Stimulated activated CD4-positive, alpha-beta T cell treated with anti-CD3 and anti-CD28 coated beads, Interleukin-15, amount 100 ng/mL, for 1 hour (primary cell): ENCODE data around the gene PIP5KL1.

Source experiments
- DNase-seq, 2 donors: peaks; one replicate each; pipeline ENCODE4 v3.0.0-alpha.2; 2020; ENCODE audit warnings: low read depth in 1 of 2, low spot score in 1 of 2

PIP5KL1 gene

DNA sequence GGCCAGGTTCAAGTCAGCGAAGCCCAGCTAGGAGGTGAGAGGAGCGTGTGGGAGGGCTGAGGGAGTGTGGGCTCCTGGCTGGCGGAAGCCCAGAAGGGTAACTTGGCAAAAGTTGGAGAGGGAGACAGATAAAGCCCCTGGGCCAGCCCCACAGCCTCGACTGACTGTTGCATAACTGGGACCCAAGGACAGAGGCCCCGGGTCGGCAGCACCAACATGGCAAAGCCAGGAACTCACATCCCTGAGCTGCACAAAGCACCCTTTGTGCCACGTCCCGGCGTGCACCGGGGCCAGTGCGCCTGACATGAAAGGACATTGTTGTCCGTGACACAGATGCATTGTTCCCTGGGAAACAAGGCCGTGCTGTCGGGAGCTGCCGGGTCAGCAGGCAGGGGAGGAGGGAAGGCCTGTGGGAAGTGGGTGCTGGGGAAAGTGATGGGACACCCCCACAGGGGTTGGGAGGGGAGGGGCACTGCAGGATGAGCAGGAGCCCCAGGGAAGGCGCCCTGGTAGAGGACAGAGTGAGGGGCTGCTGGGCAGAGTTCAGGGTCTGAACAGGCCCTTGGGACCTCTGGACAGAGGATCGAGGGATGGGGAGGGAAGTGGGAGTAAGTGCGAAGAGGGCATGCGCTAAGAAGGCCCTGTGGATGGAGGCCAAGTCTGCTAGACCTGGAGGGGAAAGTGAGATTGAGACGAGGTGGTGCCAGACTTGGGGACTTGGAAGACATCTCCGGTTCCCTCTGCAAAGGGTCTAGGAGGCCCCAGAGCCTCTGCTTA lies 20.1 kb upstream of the PIP5KL1 start:
- no peak for DNase-seq

DNA sequence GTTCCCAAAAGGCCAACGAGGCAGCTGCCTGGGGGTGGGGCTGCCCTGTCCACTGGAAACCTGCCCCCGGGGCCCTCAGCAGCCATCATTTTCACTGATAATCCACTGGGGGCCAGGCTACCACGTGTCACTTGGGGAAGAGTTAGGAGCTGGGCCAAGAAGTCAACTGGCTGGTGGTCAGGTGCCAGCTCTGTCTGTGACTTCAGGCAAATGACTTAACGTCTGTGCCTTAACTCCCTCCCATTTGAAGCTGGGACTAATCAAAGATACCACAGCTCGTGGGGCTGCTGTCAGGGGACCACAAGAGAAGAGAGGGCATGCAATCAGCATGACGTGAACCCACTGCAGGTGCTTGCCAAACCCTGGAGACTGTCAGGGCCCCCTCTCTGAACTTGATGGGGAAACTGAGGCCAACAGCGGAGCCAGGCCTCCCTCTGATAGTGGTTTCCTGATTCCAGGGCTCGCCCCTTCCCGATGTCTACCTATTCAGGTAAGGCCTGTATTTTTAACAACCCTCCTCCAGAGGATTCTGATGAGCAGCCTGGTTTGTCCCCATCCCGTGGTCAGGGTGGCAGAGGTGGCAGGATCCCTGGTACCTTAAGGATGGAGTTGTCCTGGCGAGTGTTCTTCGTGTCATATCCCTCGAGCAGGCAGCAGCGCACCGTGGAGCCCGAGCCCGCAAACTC lies 19.4 kb upstream of the PIP5KL1 start:
- DNase-seq = no peak

DNA sequence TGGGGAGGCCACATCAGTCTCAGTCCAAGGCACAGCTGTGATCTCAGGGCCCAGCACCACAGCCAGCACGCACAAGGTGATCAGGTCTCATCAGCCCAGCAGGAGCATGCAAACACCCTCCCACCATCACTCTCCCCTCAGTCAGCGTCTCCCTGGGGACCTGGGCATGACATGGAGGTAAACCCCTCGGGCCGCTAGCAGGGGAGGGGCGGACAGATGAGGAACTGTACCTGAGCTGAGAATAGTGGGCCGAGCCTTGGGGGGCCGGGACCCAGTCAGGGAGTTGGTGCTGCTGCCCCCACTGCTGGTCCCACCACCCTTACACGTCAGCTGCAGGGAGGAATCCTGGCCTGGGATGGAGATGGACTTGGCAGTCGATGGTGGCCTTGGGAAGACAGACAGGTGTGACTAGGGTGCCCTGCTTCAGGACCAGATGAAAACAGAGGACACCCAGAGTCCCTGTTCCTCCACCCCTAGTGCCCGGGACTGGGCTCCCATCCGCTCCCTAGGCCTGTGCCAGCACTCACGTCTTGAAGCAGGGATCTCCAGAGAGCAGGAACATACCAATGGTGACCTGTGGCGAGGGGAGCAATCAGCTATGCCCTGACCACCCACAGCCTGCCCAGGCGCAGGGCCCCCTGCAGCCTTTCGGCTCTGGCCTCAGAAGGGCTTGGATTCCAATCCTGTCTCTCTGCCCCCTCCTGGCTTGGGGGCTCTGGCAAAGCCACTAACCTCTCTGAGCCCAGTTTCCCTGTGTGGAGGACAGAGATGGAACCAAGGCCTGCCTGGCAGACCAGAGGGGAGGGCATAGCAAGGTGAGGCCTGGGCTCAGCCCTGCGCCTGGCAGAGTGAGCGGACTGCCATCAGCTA lies 17.5 kb upstream of the PIP5KL1 start:
- DNase-seq = no peak

DNA sequence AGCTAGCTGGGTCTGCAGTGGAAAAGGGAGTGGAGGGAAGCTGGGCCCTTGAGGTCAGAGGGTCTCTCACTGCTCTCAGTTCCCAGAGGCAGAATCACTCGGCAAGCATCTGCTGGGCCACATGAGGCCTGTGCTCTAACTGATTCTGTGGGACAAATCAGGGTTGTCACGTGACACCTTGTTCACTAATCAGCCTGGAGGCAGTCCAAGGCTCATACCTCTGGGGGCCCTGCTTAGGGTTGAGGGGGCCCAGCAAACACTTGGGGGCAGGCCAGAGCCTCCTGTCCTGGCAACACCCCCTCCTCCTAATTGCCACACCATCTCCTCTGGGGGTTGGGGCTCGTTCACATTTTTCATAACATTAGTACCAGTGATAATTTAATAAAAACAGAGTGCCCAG lies 16.2 kb upstream of the PIP5KL1 start:
- no peak for DNase-seq

DNA sequence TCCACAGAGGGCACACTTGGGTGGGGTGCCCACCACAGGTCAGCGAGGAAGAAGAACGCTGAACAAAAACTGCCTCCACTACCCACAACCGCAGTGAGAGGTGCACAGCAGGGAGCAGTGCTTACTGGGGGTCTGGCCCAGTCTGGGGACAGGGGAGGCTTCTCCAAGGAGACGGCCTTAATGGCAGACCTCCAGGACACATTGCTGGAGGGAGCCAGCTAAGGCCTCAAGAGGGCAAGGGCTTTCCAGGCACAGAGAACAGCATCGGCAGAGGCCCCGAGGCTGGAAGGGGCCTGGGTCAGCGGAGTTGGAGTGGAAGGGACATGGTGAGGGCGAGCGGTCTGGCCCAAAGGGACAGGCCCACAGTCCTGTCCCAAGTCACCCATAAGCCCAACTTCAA lies 15.4 kb upstream of the PIP5KL1 start:
- DNase-seq = no peak

DNA sequence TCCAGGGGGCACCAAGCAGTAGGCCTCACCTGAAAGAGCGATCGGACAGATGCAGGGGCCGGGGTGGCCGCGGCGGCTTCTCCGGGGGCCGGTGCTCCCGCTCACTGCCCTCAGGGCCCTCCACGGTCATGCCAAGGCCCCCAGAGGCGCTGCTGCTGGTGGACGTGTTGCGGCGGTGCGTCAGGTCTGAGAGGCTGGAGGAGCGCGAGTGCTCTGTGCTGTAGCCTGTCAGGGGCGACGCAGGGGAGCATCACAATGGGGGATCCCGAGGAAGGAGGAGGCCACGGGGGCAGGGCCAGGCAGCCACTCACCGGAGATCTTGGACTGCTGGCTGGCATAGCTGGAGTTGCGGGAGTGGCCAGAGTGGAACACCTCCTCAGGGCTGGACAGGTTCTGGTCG lies 14.8 kb upstream of the PIP5KL1 start:
- no peak for DNase-seq

DNA sequence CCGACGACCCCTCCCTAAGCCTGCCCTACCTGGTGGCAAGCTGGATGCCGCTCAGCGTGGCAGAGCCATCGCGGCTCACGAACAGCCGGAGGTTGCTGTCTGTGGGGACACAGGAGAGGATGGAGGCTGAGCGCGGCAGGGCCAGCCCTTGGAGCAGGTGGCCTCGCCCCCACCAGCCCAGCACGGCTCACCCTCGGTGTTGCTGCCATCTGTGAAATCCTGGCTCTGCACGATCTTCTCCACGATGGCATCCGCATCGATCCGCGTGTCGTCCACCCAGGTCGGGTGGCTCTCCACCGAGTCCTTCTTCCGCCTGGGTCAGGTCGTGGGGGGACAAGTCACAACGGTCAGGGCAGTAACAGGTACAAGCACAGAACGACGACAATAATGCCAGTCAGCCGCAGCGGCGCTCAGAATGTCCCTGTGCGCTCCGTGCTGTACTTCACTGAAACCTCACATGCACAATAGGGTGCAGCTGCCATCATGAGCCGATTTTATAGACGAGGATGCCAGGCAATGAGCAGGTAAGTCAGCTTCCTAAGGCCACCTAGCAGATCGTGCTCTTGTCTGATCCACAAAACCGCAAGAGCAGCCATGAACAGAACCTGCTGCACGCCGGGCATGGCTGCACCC lies 14.1 kb upstream of the PIP5KL1 start:
- no peak for DNase-seq

DNA sequence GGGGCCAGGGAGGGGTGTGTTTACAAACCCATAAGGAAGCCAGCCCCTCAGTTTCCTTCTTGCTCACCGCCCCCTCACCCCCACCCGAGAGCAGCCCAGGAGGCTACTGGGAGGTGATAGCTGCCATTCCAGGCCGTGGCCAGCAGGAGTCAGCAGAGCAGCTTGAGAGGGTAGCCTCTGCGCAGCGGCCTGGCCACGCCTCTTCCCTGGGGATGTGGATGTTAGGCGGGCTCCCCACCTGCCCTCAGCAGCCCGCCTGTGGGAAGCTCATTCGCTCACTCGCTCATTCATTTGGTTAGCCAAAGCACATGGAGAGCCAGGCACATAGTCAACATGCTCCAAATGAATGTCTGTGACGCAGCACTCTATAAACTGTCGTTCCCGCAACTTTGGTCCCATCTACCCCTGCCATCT lies 13.2 kb upstream of the PIP5KL1 start:
- DNase-seq = peak; percentile 46 to 70

DNA sequence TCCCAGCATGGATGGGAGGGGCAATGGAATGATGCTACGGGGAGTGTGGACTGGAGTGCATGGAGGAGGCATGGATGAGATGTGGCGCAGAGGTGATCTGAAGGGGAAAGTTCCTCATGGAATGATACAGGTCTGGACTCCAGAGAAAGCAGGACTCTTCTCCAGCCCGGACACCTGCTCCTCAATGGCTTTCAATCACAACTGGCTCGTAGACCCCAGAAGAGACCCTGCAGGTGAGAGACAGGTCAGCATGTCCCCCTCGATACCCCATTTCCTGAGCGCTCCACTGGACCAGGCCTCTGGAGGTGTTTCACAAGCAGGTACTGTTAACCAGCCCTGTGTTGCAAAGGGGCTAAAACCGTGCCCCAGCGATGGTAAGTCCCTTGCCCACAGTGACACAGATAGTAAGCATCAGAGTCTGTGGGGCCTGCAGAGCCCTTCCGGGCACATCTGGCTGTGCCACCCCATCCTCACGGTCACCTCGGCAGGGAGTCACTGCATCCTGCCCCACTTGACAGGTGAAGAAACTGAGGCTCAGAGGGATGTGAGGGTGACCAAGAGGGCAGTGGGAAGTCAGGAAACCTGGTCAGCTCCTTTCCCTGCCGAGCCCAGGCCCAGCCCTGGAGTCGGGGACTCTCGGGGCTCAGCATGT lies 12.6 kb upstream of the PIP5KL1 start:
- no peak for DNase-seq

DNA sequence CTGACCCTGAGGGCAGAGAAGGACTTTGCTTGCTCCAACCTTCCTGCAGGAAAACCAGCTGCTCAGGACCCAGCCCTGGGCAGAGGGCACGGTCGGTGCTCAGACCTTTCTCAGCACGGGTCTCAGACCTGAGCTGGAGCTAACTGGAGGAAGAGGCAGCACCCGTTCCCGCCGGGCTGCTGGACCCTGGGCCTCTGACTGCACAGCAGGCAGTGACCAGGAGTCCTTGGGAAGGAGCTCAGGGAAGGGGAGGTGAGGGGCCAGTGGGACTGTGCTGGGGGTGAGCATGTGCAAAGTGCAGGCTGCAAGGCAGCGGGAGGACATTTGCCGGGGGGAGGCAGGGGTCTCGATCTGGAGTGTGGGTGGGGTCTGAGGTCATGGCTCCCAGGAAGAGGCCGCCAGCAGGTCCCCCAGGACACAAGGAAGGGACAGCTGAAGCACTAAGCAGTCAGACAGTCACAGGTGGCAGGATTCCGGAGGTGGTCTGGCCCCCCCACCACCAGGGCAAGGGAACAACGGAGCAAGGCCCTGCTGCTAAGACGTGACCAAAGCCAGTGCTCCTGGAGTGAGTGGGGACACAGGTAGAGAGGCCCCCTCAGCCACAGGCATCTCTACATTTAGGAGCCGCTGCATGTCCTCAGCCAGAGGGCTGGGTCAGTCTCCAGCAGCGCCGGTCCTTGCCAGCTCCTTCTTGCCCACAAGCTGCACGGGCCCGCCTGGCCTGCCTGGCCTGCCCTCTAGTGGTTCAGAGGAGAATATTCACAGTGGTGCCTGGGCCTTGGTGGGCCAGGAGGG lies 11.8 kb upstream of the PIP5KL1 start:
- DNase-seq = no peak

DNA sequence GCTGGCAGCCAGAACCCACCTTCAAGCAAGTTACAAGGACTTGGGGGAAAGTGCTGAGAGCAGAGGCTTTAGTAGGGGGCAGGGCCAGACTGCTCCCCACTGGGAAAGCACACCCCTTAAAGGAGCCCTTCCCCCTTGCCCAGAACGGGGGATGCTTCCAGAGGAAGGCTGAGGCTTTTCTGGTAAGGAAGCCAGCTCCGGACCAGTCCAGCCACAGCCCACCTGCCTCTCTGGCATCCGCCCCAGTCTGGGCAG lies 11.3 kb upstream of the PIP5KL1 start:
- no peak for DNase-seq

DNA sequence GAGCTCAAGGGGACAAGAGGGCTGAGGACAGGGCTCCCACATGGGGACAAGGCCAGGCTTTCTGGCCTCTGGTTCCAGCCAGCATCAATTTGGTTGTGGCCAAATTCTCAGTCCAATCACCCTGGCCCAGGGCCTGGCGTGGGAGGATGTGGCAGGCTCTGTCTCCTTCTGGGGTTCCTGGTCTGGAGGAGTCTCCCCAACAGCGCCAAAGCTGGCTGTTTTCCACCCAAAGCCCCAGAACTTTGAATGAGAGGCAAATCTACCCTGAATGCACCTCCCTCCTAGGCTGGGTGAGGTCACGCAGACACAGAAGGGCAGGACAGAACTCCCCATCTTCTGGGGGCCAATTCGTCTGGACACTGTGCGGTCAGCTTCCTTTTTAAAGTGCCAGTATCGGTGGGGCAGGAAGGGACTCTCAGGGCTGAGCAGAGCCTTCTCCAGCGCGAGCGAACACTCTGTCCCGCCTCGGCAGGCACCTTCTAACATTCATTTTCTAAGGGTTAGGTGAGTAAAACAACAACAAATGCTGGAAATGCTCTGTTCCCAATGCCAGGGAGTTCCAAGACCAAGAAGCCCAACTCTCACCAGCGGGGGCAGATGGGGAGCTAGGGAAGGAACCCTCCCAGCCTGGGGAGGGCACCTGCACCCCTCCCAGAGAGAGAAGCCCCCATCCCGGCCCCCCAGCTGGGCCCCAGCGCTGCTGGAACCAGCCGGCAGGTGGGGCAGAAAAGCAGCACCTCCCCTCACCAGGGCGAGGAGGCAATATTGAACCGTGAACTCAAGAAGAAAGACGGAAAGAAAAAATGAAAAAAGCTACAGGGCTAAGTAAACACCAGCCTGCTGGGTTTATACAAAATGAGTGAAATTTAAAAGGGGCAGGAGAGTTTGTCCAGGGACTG lies 10.7 kb upstream of the PIP5KL1 start:
- DNase-seq = no peak

DNA sequence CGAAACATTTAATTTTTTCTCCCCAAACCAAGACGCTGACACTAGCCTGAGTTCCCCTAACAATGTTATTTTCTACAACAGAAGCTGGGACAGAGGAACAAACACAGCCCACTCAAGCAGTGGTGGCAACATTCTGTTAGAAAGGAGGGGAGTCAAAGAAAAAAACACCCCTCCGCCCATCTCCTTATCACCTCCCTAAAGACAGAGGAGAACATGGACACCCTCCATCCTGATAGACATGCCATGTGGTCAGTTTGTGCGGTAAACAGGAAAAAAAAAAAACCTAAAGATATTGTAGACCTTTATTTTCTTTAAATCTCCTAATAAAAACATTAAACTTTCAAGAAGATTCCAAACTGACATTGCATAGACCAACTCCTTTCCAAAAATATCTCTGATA lies 10.0 kb upstream of the PIP5KL1 start:
- DNase-seq = no peak

DNA sequence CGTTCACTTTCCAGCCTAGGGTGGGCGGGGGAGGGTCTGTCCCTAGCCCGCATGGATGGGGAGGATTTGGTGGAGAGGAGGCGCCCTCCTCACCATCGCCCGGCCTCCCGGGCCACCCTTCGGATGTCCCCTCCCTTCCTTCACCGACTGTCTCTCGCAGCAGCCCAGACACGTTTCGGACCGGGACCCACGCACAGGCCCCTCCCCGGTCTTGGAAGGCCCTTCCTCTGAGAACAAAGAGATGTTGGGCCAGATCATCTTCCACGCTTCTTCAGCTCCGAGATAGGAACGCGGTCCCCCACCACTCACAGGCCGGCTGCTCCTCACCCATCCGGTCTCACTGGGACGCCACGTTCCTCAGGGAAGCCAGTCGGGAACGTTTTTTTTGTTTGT lies 7.7 kb upstream of the PIP5KL1 start:
- DNase-seq = no peak

DNA sequence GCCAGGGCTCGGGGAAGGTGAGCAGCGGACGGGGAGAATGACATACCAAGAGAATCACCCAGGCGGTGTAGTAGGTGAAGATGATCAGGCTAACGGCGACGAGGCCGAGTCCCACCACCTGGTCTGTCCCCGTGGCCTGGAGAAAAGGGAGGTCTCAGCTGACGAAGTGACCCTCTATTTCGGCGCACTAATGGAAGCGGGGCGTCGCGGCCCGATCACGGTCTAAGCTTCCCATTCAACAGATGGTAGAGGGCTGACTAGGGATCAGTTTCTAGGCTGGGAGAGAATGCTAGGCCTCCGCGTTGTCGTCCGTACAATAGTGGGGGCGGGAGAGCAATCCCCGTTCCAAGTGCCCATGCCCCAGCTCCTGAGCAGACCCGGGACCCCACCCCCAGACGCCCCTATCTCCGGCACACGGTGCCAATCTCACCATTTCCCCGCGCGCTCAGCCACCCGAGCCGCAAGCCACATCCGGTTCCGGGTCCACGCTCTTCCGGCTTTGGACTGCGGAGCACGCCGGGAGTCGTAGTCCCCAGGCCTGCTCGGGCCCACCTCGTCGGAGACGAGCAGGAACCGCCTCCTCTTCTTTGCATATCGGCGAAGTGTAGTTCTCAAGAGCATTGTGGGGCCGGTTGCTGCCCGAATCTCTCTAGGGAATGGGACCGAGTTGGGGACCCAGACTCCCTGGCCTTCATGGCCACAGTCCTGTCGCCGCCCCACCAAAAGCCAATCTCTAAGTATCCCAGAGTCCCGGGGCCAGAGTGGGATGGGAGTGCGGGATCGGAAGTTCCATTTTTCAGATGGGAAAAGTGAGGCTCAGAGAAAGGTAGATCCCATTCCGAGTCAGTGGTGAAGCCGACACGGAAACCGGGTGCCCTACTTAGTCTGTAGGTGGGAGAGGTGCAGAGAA lies 7.1 kb upstream of the PIP5KL1 start, which contains the start of gene DPM2:
Gene DPM2 (minus strand): TSS at position 467 of the 910 bp plus-strand sequence. CDS start 34 bp downstream, at position 433.
- peak; percentile 59 to 74 for DNase-seq

DNA sequence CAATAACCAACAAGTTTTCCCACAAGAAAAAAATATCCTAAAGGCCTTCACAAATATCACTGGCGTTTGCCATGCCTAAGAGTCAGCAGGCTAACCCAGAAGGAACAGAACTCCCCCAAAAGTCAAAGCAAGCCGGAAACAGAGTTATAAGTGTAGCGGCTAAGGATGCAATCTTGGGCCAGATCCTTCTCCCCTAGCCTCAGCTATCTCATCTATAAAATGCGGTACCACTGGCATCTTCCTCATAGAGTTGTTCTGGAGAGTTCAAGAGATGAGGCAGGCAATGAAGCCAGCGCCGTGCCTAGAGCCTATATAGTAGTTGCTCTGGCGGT lies 6.4 kb upstream of the PIP5KL1 start:
- no peak for DNase-seq

DNA sequence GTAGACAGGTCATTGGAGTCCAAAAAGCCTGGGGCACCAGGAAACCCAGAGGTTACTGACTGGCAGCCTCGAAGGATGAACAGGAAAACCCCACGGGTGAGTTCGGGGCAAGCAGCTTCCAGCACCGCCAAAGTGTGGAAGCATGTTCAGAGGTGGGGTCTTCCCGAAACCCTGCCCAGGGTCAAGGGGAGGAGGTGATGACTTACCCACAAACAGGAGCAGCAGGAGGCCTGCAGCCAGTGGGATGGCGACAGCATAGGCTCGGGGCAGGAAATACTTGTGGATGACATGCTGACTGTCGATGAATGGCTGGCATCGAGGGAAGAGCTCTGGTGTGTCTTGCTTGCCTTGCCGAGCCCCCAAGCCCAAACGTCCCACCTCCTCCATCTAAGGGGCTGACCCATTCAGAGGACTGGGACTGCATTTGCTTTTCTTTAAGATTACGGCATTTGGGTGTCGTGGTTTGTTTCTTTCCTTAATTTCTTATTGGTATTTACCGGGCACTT lies 5.8 kb upstream of the PIP5KL1 start:
- DNase-seq = no peak

DNA sequence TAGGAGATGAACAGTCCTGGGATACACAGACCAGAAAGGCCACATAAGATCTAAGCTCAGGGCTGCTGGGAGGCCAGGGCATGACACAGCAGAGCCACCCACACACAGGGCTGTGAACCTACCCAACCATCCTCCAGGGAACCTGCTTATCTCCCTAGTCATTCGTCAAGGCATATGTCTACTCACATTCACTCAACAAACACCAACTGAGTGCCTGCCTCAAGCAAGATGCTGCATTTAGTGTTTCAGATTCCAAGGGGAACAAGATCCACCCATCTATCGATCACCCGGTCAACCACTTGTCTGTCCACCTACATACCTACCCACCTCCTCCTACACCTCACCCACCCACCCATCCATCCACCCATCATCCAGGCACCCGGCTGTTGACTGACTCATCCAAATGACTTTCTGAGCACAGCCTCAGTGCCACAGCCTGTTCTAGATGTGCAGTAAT lies 5.2 kb upstream of the PIP5KL1 start:
- DNase-seq = no peak
